Lung (tissue), 12 donors: ENCODE data around the gene HECTD2. TPM values are rescaled to one million over a fixed set of nuclear protein-coding genes. Genes with fewer than 3 reads are reported as not detected.

Experiments
- ATAC-seq: fragments of 200-7000 bp; cut with Tn5 transposase; one replicate; pipeline ENCODE4 v1.9.1; 2020; ENCODE audit warnings: moderate number of reproducible peaks; ENCODE audit not compliant: insufficient read depth, low FRiP score
- DNase-seq, 3 donors: peaks; one replicate each; pipeline ENCODE4 v3.0.0-alpha.2; 2013 to 2017
- H3K27ac ChIP-seq, 2 donors: one replicate each; pipeline ENCODE4 v1.5.1; 2013; ENCODE audit warnings: mild to moderate bottlenecking in 2 of 2, moderate library complexity in 2 of 2, control low read depth in 1 of 2, inconsistent platforms in 1 of 2, low read depth in 1 of 2, low read length in 1 of 2
- H3K27me3 ChIP-seq, 3 donors: one replicate each; pipeline ENCODE4 v1.5.1; 2013; ENCODE audit warnings: low read length in 2 of 3; ENCODE audit not compliant: control insufficient read depth in 3 of 3, insufficient read depth in 3 of 3
- H3K36me3 ChIP-seq, 4 donors: one replicate each; pipeline ENCODE4 v1.5.1; 2013; ENCODE audit warnings: low read length in 4 of 4, mild to moderate bottlenecking in 1 of 4, moderate library complexity in 1 of 4; ENCODE audit not compliant: control insufficient read depth in 4 of 4, insufficient read depth in 4 of 4
- H3K4me1 ChIP-seq, 5 donors: one replicate each; pipeline ENCODE4 v1.5.1; 2013; ENCODE audit warnings: low read length in 5 of 5, mild to moderate bottlenecking in 2 of 5, moderate library complexity in 1 of 5; ENCODE audit not compliant: control insufficient read depth in 5 of 5, insufficient read depth in 5 of 5
- H3K4me3 ChIP-seq: one replicate; pipeline ENCODE4 v1.5.1; 2013; ENCODE audit warnings: mild to moderate bottlenecking, control low read depth, moderate library complexity
- H3K9ac ChIP-seq, 2 donors: one replicate each; pipeline ENCODE4 v1.5.1; 2013; ENCODE audit warnings: low read length in 2 of 2, control low read depth in 1 of 2; ENCODE audit not compliant: insufficient read depth in 1 of 2
- H3K9me3 ChIP-seq, 4 donors: one replicate each; pipeline ENCODE4 v1.5.1; 2013; ENCODE audit warnings: low read length in 3 of 4, mild to moderate bottlenecking in 1 of 4, moderate library complexity in 1 of 4; ENCODE audit not compliant: control insufficient read depth in 4 of 4, insufficient read depth in 3 of 4
- CTCF ChIP-seq: IDR thresholded peaks from 2 replicates; pipeline ENCODE4 v1.5.1; 2012; ENCODE audit warnings: mild to moderate bottlenecking; ENCODE audit errors: control extremely low read depth, extremely low read depth
- WGBS, 2 donors: extraction: QIAGEN DNeasy Blood & Tissue Kit; methylation state at CpG; one replicate each; pipeline ENCODE4 v1.1.7; 2013; 5-methylcytosine and 5-hydroxymethylcytosine counted together
- polyA plus RNA-seq, 2 donors: library from polyadenylated mRNA; stranded (reverse); fragments of 200-250 nt; gene quantifications; one replicate each; pipeline ENCODE4 v1.2.1, GENCODE V29; 2013
- total RNA-seq, 2 donors: library from RNA; depleted of rRNA in 1 of 2; stranded (reverse); fragments of >200 nt in 1 of 2; gene quantifications; one replicate each; pipeline ENCODE4 v1.2.1, GENCODE V29; 2014 to 2021
- donor health status: control.
- donor health status: control.
- donor health status: Bipolar disorder and iron deficiency.
- donor health status: healthy.
- donor health status: DM: yes; HTN: yes; CAD: no.

HECTD2 gene
- total and polyA plus RNA-seq, 4 donors = 3.1 to 50.8 (median 7.2) TPM

- 77 to 85% methylated on average over 5 of the region's 5 CpGs for WGBS, 2 donors
- Histone ChIP-seq H3K4me1 (peaks cover 1 to 49% (median 10%) of the 10 kb centered on the region in 5 donors), H3K36me3 (peaks cover 0 to 2% (median 0%) of the 10 kb centered on the region in 4 donors), H3K27ac (no peak overlapping the region), H3K27me3 (no peaks in the 10 kb centered on the region), H3K9me3 (no peaks in the 10 kb centered on the region), H3K9ac (peak overlapping the region; percentile 32 to 97), H3K4me3 (no peak overlapping the region)
- DNase-seq = peak in 1 of 3 donors; percentile 55
- no peak for ATAC-seq
- no peak for TF ChIP-seq CTCF
These were observed 1.5 kb downstream of the HECTD2 start for GRCh38 chr10:91411621-91412020.

- Histone ChIP-seq H3K9me3 (no peaks in the 10 kb centered on the region), H3K27me3 (no peaks in the 10 kb centered on the region), H3K9ac (peak overlapping the region in 1 of 2 donors; percentile 97), H3K4me1 (peaks cover 1 to 52% (median 10%) of the 10 kb centered on the region in 5 donors), H3K27ac (no peak overlapping the region), H3K36me3 (peaks cover 0 to 2% (median 0%) of the 10 kb centered on the region in 4 donors), H3K4me3 (no peak overlapping the region)
- ATAC-seq = no peak
- DNase-seq = peak; percentile 25 to 65 (median 50)
- TF ChIP-seq CTCF = no peak
- 60 to 79% methylated on average over 4 of the region's 4 CpGs for WGBS, 2 donors
These were observed 2.4 kb downstream of the HECTD2 start for GRCh38 chr10:91412354-91413087.

- DNase-seq (peak in 2 of 3 donors; percentile 42 to 50), ATAC-seq (no peak)
- no peak for TF ChIP-seq CTCF
- no peaks in the 10 kb centered on the region for H3K36me3 ChIP-seq
- 46 to 60% methylated on average over 3 of the region's 3 CpGs for WGBS, 2 donors
- no peak overlapping the region for H3K27ac ChIP-seq
- no peak overlapping the region for H3K4me3 ChIP-seq
- peak overlapping the region in 1 of 2 donors; percentile 40 for H3K9ac ChIP-seq
- no peaks in the 10 kb centered on the region for H3K27me3 ChIP-seq
- no peaks in the 10 kb centered on the region for H3K9me3 ChIP-seq
- H3K4me1 ChIP-seq = peaks cover 1 to 42% (median 10%) of the 10 kb centered on the region in 5 donors
These were observed 5.7 kb downstream of the HECTD2 start for GRCh38 chr10:91415816-91416215.
